B cell (primary cell): Measurements from ENCODE around the gene EGR2. TPM values are rescaled to one million over a fixed set of nuclear protein-coding genes. Genes with fewer than 3 reads are reported as not detected.

Experiments
- ATAC-seq: fragments of 200-7000 bp; cut with Tn5 transposase; one replicate; pipeline ENCODE4 v1.10.0; 2021; ENCODE audit warnings: low read depth, mild to moderate bottlenecking, moderate number of reproducible peaks, moderate library complexity
- CTCF ChIA-PET: fragments of 350-600 bp; sonication (Branson Sonifier 250); formaldehyde crosslinking; loops from one replicate; lab custom pipeline; 2021; ENCODE audit warnings: antibody characterized with exemption, inconsistent platforms; lab: Charles Lee
- POLR2A ChIA-PET: fragments of 350-600 bp; sonication (Branson Sonifier 250); formaldehyde crosslinking; loops from one replicate; lab custom pipeline; 2021; ENCODE audit warnings: antibody characterized with exemption; lab: Charles Lee
- DNase-seq: peaks from one replicate; pipeline ENCODE4 v3.0.0; 2013
- H2AFZ ChIP-seq: 2 replicates; pipeline ENCODE4 v1.6.1; 2012; ENCODE audit warnings: mild to moderate bottlenecking, low read depth, low read length; ENCODE audit not compliant: insufficient read depth, poor library complexity, severe bottlenecking
- H3K27ac ChIP-seq, 2 donors: 1 replicate in 1 of 2; 2 replicates in 1 of 2; pipeline ENCODE4 v1.5.1; 2012 to 2013; ENCODE audit warnings: low read length in 2 of 2, mild to moderate bottlenecking in 2 of 2, moderate library complexity in 1 of 2
- H3K27me3 ChIP-seq, 4 experiments: fragments of 200-600 bp in 1 of 4; sonication (generic) in 1 of 4; replicated peaks in 1 of 4; 1 replicate in 2 of 4; 2 replicates in 2 of 4; pipeline versions ENCODE4 v1.6.1 to v1.7.0; 2013 to 2016; ENCODE audit warnings: low read length in 3 of 4, mild to moderate bottlenecking in 2 of 4, mixed read lengths in 1 of 4, moderate library complexity in 1 of 4; ENCODE audit not compliant: insufficient read depth in 4 of 4, control insufficient read depth in 3 of 4; ENCODE audit errors: control extremely low read depth in 1 of 4
- H3K36me3 ChIP-seq, 2 experiments: replicated peaks in 1 of 2; 1 replicate in 1 of 2; 2 replicates in 1 of 2; pipeline versions ENCODE4 v1.6.1 to v1.7.1; 2013; ENCODE audit warnings: low read length in 1 of 2; ENCODE audit not compliant: insufficient read depth in 2 of 2, control insufficient read depth in 1 of 2; ENCODE audit errors: control extremely low read depth in 1 of 2, extremely low read depth in 1 of 2
- H3K4me1 ChIP-seq, 2 donors: fragments of 200-600 bp in 1 of 2; sonication (generic) in 1 of 2; 1 replicate in 1 of 2; 2 replicates in 1 of 2; pipeline versions ENCODE4 v1.5.1 to v1.6.1; 2013 to 2017; ENCODE audit warnings: low read length in 2 of 2; ENCODE audit not compliant: control insufficient read depth in 2 of 2, insufficient read depth in 2 of 2
- H3K4me2 ChIP-seq: replicated peaks from 2 replicates; pipeline ENCODE3; 2012; ENCODE audit warnings: mild to moderate bottlenecking, low read depth, low read length; ENCODE audit not compliant: poor library complexity, severe bottlenecking
- H3K4me3 ChIP-seq, 5 experiments: fragments of 200-600 bp in 1 of 5; sonication (generic) in 1 of 5; 1 replicate in 3 of 5; 2 replicates in 2 of 5; pipeline versions ENCODE4 v1.5.1 to v1.7.0; 2011 to 2016; ENCODE audit warnings: low read length in 4 of 5, mild to moderate bottlenecking in 4 of 5, low read depth in 2 of 5, control low read depth in 1 of 5, moderate library complexity in 1 of 5; ENCODE audit not compliant: insufficient read depth in 1 of 5; ENCODE audit errors: control extremely low read depth in 1 of 5, extremely low read depth in 1 of 5
- H3K79me2 ChIP-seq: fragments of 200-600 bp; sonication (generic); one replicate; pipeline ENCODE4 v1.6.0; 2016; ENCODE audit warnings: low read length; ENCODE audit not compliant: control insufficient read depth, insufficient read depth
- H3K9ac ChIP-seq: fragments of 200-600 bp; sonication (generic); 2 replicates; pipeline ENCODE4 v1.6.1; 2017; ENCODE audit warnings: mild to moderate bottlenecking, low read length, moderate library complexity
- H3K9me3 ChIP-seq, 3 donors: one replicate each; pipeline versions ENCODE4 v1.6.1 to v1.7.1; 2013; ENCODE audit warnings: low read length in 2 of 3; ENCODE audit not compliant: control insufficient read depth in 2 of 3, insufficient read depth in 1 of 3; ENCODE audit errors: control extremely low read depth in 1 of 3
- H4K20me1 ChIP-seq: 2 replicates; pipeline ENCODE4 v1.6.0; 2012; ENCODE audit warnings: mild to moderate bottlenecking, low read length; ENCODE audit not compliant: insufficient read depth, control insufficient read depth, poor library complexity, severe bottlenecking
- H3K27ac Mint-ChIP-seq: one replicate; pipeline ENCODE4 v1.8.0; 2021; ENCODE audit warnings: mixed read lengths
- H3K27me3 Mint-ChIP-seq: one replicate; pipeline ENCODE4 v1.8.0; 2021; ENCODE audit warnings: mixed read lengths
- H3K4me1 Mint-ChIP-seq: one replicate; pipeline ENCODE4 v1.8.0; 2021; ENCODE audit warnings: mixed read lengths
- H3K4me3 Mint-ChIP-seq: one replicate; pipeline ENCODE4 v1.8.0; 2021; ENCODE audit warnings: mixed read lengths
- H3K9me3 Mint-ChIP-seq: one replicate; pipeline ENCODE4 v1.8.0; 2022; ENCODE audit warnings: mixed read lengths; ENCODE audit not compliant: insufficient read depth
- EZH2 ChIP-seq: IDR thresholded peaks from 2 replicates; pipeline ENCODE4 v1.6.1; 2012; ENCODE audit warnings: borderline replicate concordance, low read depth, mild to moderate bottlenecking, moderate library complexity, low read length; ENCODE audit not compliant: insufficient read depth, poor library complexity, severe bottlenecking
- WGBS: methylation state at CpG from one replicate; pipeline ENCODE4 v1.1.5; 2013; ENCODE audit warnings: missing lambda C conversion rate; ENCODE audit not compliant: insufficient coverage; 5-methylcytosine and 5-hydroxymethylcytosine counted together
- intact Hi-C: fragments of 100-400 bp; cut with micrococcal nuclease; formaldehyde crosslinking; loops from one replicate; pipeline ENCODE4 v1.10.0; 2022
- polyA plus RNA-seq: library from polyadenylated mRNA; depleted of rRNA; stranded (reverse); fragments of >200 nt; gene quantifications from 2 replicates; pipeline ENCODE4 v1.2.3, GENCODE V29; 2012
- total RNA-seq, 2 donors: library from RNA; stranded (reverse); fragments of 120-200 nt in 1 of 2; gene quantifications; 1 replicate in 1 of 2; 2 replicates in 1 of 2; pipeline versions ENCODE4 v1.2.3 to v1.2.4, GENCODE V29; 2013 to 2022
- TF ChIP-seq, protein P1 (sequence below): fragments of 200-600 bp; IDR thresholded peaks from one replicate; pipeline ENCODE4 v1.8.0; 2022; ENCODE audit warnings: antibody characterized with exemption, mild to moderate bottlenecking

Gene EGR2
- total and polyA plus RNA-seq, 2 donors (not counting 1 experiment from before 2014, with no cell fraction given): 6.3 to 10.9 TPM

DNA sequence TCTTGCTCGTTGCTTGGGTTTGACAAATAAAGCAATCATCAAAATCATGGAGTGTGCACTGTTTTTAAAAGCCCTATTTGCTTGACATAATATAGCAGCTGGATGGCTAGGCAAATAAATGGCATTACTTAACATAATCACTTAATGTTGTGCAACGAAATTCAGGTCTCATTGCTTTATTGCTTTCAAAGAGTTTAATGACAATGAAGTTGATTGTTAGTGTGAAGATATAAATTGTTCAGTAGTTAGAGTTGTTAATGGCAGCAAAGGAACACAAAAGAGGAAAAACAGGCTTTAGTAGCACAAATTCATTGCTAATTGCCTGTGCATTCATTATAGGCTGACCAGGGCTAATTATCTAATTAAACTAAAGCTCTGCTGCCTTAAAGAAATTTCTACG is 19.3 kb downstream of the EGR2 start:
- WGBS: no CpG with 5 or more reads among the region's 3 CpGs
- no peak overlapping the region for H3K4me3 ChIP-seq
- Mint-ChIP-seq H3K27me3 (peaks cover 26% of the 10 kb centered on the region), H3K9me3 (no peaks in the 10 kb centered on the region), H3K4me1 (no peaks in the 10 kb centered on the region), H3K4me3 (no peak overlapping the region), H3K27ac (no peak overlapping the region)
- H3K4me1 ChIP-seq: no peaks in the 10 kb centered on the region
- intact Hi-C loops: no loop called here
- no peaks in the 10 kb centered on the region for H3K79me2 ChIP-seq
- no peaks in the 10 kb centered on the region for H3K36me3 ChIP-seq
- H2AFZ ChIP-seq: no peak overlapping the region
- POLR2A ChIA-PET: no interaction called here
- CTCF ChIA-PET: interaction anchor here (0.7 kb wide), 1 partner anchor 21 kb away, joined by 6 read pairs; no protein-coding TSS in a partner anchor
- no peaks in the 10 kb centered on the region for H4K20me1 ChIP-seq
- H3K27ac ChIP-seq: no peak overlapping the region
- H3K4me2 ChIP-seq: no peak overlapping the region
- DNase-seq (no peak), ATAC-seq (no peak)
- no peaks in the 10 kb centered on the region for H3K9me3 ChIP-seq
- H3K27me3 ChIP-seq: peaks cover 0 to 5% (median 4%) of the 10 kb centered on the region in 4 experiments
- TF ChIP-seq, protein P1, sequence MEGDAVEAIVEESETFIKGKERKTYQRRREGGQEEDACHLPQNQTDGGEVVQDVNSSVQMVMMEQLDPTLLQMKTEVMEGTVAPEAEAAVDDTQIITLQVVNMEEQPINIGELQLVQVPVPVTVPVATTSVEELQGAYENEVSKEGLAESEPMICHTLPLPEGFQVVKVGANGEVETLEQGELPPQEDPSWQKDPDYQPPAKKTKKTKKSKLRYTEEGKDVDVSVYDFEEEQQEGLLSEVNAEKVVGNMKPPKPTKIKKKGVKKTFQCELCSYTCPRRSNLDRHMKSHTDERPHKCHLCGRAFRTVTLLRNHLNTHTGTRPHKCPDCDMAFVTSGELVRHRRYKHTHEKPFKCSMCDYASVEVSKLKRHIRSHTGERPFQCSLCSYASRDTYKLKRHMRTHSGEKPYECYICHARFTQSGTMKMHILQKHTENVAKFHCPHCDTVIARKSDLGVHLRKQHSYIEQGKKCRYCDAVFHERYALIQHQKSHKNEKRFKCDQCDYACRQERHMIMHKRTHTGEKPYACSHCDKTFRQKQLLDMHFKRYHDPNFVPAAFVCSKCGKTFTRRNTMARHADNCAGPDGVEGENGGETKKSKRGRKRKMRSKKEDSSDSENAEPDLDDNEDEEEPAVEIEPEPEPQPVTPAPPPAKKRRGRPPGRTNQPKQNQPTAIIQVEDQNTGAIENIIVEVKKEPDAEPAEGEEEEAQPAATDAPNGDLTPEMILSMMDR: no peak
- TF ChIP-seq EZH2: no peak
- no peak overlapping the region for H3K9ac ChIP-seq

DNA sequence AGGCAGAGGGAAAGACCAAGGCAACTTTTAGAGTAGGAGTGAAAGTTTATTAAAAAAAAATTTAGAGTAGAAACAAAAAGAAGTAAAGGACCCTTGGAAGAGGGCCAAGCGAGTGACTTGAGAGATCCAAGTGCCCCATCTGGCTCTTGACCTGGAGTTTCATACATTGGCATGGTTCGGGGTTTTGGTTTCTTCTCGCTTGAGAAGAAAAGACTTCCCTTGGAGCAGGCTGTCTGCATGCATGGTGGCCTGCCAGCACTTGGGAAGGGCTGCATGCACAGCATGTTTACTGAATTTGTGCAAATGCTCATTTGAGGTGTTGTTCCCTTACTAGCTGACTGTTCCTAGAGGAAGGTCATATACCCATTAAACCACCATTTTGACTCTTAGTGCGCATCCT is 20.4 kb downstream of the EGR2 start:
- H3K27me3 ChIP-seq: peaks cover 0 to 5% (median 4%) of the 10 kb centered on the region in 4 experiments
- Mint-ChIP-seq H3K27ac (no peak overlapping the region), H3K4me1 (no peaks in the 10 kb centered on the region), H3K9me3 (no peaks in the 10 kb centered on the region), H3K27me3 (peaks cover 26% of the 10 kb centered on the region), H3K4me3 (no peak overlapping the region)
- H3K4me3 ChIP-seq: no peak overlapping the region
- no peaks in the 10 kb centered on the region for H4K20me1 ChIP-seq
- ATAC-seq: no peak
- WGBS: 96% methylated on average over 3 of the region's 4 CpGs
- no peaks in the 10 kb centered on the region for H3K36me3 ChIP-seq
- H3K79me2 ChIP-seq: no peaks in the 10 kb centered on the region
- no peak overlapping the region for H3K4me2 ChIP-seq
- no peak overlapping the region for H2AFZ ChIP-seq
- H3K27ac ChIP-seq: no peak overlapping the region
- ChIA-PET CTCF (no interaction called here), POLR2A (no interaction called here)
- DNase-seq: no peak
- no peaks in the 10 kb centered on the region for H3K4me1 ChIP-seq
- TF ChIP-seq, protein P1: no peak
- no peak for TF ChIP-seq EZH2
- H3K9ac ChIP-seq: no peak overlapping the region
- H3K9me3 ChIP-seq: no peaks in the 10 kb centered on the region
- intact Hi-C loops: no loop called here
